Measurements from ENCODE around the gene CCDC57.

The CCDC57 gene

GRCh38 chr17:82153745-82154375 is 58.8 kb downstream of the CCDC57 start:
- TF ChIP-seq EZH2phosphoT487 (conservative IDR thresholded peaks at IDR 0.05; ENCODE audit: low read length) (no peak), CTCF (IDR thresholded peaks at IDR 0.05; ENCODE audit: insufficient read depth, low read length, poor library complexity, severe bottlenecking) (peak; percentile 90)
- H3K27ac ChIP-seq (ENCODE audit: low read depth, low read length), result no peak overlapping the region
- H3K4me2 ChIP-seq (ENCODE audit: low read depth, low read length, poor library complexity, severe bottlenecking), result no peak overlapping the region
- H2AFZ ChIP-seq (ENCODE audit: low read depth, low read length, severe bottlenecking), result no peak overlapping the region
- no peaks in the 10 kb centered on the region for H3F3A ChIP-seq (ENCODE audit: insufficient read depth)
- H3K79me2 ChIP-seq (ENCODE audit: insufficient read depth, low read length), result no peaks in the 10 kb centered on the region
- no peaks in the 10 kb centered on the region for H4K20me1 ChIP-seq (ENCODE audit: low read depth, low read length)
- no peaks in the 10 kb centered on the region for H3K27me3 ChIP-seq (ENCODE audit: low read length)
- H3K4me3 ChIP-seq (ENCODE audit: insufficient read depth, low read length, poor library complexity, severe bottlenecking), result no peak overlapping the region
- H3K36me3 ChIP-seq (ENCODE audit: low read length), result no peaks in the 10 kb centered on the region
- no peak overlapping the region for H3K9ac ChIP-seq (ENCODE audit: low read length)
- H3K9me3 ChIP-seq (ENCODE audit: insufficient read depth, low read length), result no peaks in the 10 kb centered on the region
- no peaks in the 10 kb centered on the region for H3K9me2 ChIP-seq (replicated peaks; ENCODE audit: insufficient read depth, low read length)

- Histone ChIP-seq H3K27ac (ENCODE audit: low read depth, low read length) (no peak overlapping the region), H3K9me3 (ENCODE audit: insufficient read depth, low read length) (no peaks in the 10 kb centered on the region), H3K79me2 (ENCODE audit: insufficient read depth, low read length) (no peaks in the 10 kb centered on the region), H3F3A (ENCODE audit: insufficient read depth) (no peaks in the 10 kb centered on the region), H2AFZ (ENCODE audit: low read depth, low read length, severe bottlenecking) (no peak overlapping the region), H3K9me2 (replicated peaks; ENCODE audit: insufficient read depth, low read length) (no peaks in the 10 kb centered on the region), H3K9ac (ENCODE audit: low read length) (no peak overlapping the region), H4K20me1 (ENCODE audit: low read depth, low read length) (no peaks in the 10 kb centered on the region), H3K4me2 (ENCODE audit: low read depth, low read length, poor library complexity, severe bottlenecking) (no peak overlapping the region), H3K27me3 (ENCODE audit: low read length) (no peaks in the 10 kb centered on the region), H3K36me3 (ENCODE audit: low read length) (no peaks in the 10 kb centered on the region), H3K4me3 (ENCODE audit: insufficient read depth, low read length, poor library complexity, severe bottlenecking) (no peak overlapping the region)
- TF ChIP-seq CTCF (IDR thresholded peaks at IDR 0.05; ENCODE audit: insufficient read depth, low read length, poor library complexity, severe bottlenecking) (no peak), EZH2phosphoT487 (conservative IDR thresholded peaks at IDR 0.05; ENCODE audit: low read length) (no peak)
Observed at GRCh38 chr17:82153295-82153691, 59.3 kb downstream of the CCDC57 start.

GRCh38 chr17:82152556-82153294 is 59.9 kb downstream of the CCDC57 start:
- H3K4me3 ChIP-seq (ENCODE audit: insufficient read depth, low read length, poor library complexity, severe bottlenecking), result no peak overlapping the region
- no peaks in the 10 kb centered on the region for H3F3A ChIP-seq (ENCODE audit: insufficient read depth)
- H3K4me2 ChIP-seq (ENCODE audit: low read depth, low read length, poor library complexity, severe bottlenecking), result no peak overlapping the region
- TF ChIP-seq CTCF (IDR thresholded peaks at IDR 0.05; ENCODE audit: insufficient read depth, low read length, poor library complexity, severe bottlenecking) (no peak), EZH2phosphoT487 (conservative IDR thresholded peaks at IDR 0.05; ENCODE audit: low read length) (no peak)
- no peaks in the 10 kb centered on the region for H3K9me3 ChIP-seq (ENCODE audit: insufficient read depth, low read length)
- H3K36me3 ChIP-seq (ENCODE audit: low read length), result no peaks in the 10 kb centered on the region
- no peak overlapping the region for H3K27ac ChIP-seq (ENCODE audit: low read depth, low read length)
- no peaks in the 10 kb centered on the region for H4K20me1 ChIP-seq (ENCODE audit: low read depth, low read length)
- no peak overlapping the region for H2AFZ ChIP-seq (ENCODE audit: low read depth, low read length, severe bottlenecking)
- H3K9ac ChIP-seq (ENCODE audit: low read length), result no peak overlapping the region
- H3K9me2 ChIP-seq (replicated peaks; ENCODE audit: insufficient read depth, low read length), result no peaks in the 10 kb centered on the region
- H3K79me2 ChIP-seq (ENCODE audit: insufficient read depth, low read length), result no peaks in the 10 kb centered on the region
- no peaks in the 10 kb centered on the region for H3K27me3 ChIP-seq (ENCODE audit: low read length)

All from SU-DHL-6 (cell line).